Measurements from ENCODE around the gene VMP1.

- TF ChIP-seq CTCF (conservative IDR thresholded peaks at IDR 0.05) = no peak
- TF ChIP-seq EZH2 (IDR thresholded peaks at IDR 0.05; ENCODE audit: low read depth) = no peak
Measured at GRCh38 chr17:59832883-59833379, 125.5 kb downstream of the VMP1 start.

Data from PC-9 (cell line).